GM12878 (cell line): ENCODE measurements around the gene GALNT15. TPM values are rescaled to one million over a fixed set of nuclear protein-coding genes. Genes with fewer than 3 reads are reported as not detected.

Experiments
- ATAC-seq: fragments of 200-7000 bp; cut with Tn5 transposase; 3 replicates; pipeline ENCODE4 v1.9.1; 2020; ENCODE audit warnings: mild to moderate bottlenecking, moderate library complexity
- BruUV-seq: library from RNA; stranded (reverse); fragments of 400-500 nt; replicated peaks from 2 replicates; lab custom pipeline; 2021; lab: Mats Ljungman, UMichigan
- CTCF ChIA-PET: fragments of 300-600 bp; sonication (Branson Sonifier 250); formaldehyde crosslinking; extraction: SDS; loops from one replicate; lab custom pipeline; 2021; ENCODE audit warnings: inconsistent platforms; lab: Yijun Ruan, JAX
- POLR2A ChIA-PET: fragments of 350-600 bp; formaldehyde crosslinking; extraction: SDS; loops from one replicate; lab custom pipeline; 2021; ENCODE audit warnings: inconsistent platforms; lab: Charles Lee
- RAD21 ChIA-PET: fragments of 300-600 bp; sonication (Branson Sonifier 250); formaldehyde crosslinking; loops from one replicate; lab custom pipeline; 2023; ENCODE audit warnings: antibody characterized with exemption; ENCODE audit not compliant: unreplicated experiment; lab: Charles Lee
- SMC1A ChIA-PET: fragments of 300-600 bp; sonication (Branson Sonifier 250); formaldehyde crosslinking; loops from one replicate; lab custom pipeline; 2023; ENCODE audit not compliant: unreplicated experiment, uncharacterized antibody; lab: Charles Lee
- DNase-seq: peaks from one replicate; pipeline ENCODE4 v3.0.0-alpha.2; 2011; ENCODE audit warnings: low read depth, low spot score
- FAIRE-seq: peaks from 3 replicates; lab custom pipeline; 2011; peaks lifted over from hg19 to GRCh38; lab: Jason Lieb, UNC
- H2AFZ ChIP-seq: 2 replicates; pipeline ENCODE4 v1.6.0; 2011; ENCODE audit warnings: low read depth, low read length, control low read depth; ENCODE audit not compliant: control insufficient read depth
- H3K27ac ChIP-seq: 2 replicates; pipeline ENCODE4 v1.5.1; 2011; ENCODE audit warnings: control low read depth; ENCODE audit not compliant: control insufficient read depth, insufficient read depth
- H3K27me3 ChIP-seq, 2 experiments: replicated peaks in 1 of 2; 2 replicates each; pipeline versions ENCODE4 v1.6.0 to v1.6.1; 2011; ENCODE audit warnings: low read length in 1 of 2; ENCODE audit not compliant: control insufficient read depth in 2 of 2, insufficient read depth in 2 of 2
- H3K36me3 ChIP-seq, 2 experiments: 2 replicates each; pipeline ENCODE4 v1.5.1; 2011; ENCODE audit warnings: low read length in 1 of 2; ENCODE audit not compliant: control insufficient read depth in 2 of 2, insufficient read depth in 2 of 2
- H3K4me1 ChIP-seq: 2 replicates; pipeline ENCODE4 v1.6.1; 2011; ENCODE audit warnings: mild to moderate bottlenecking, low read length, moderate library complexity, mixed read lengths; ENCODE audit not compliant: control insufficient read depth, insufficient read depth
- H3K4me2 ChIP-seq: 2 replicates; pipeline ENCODE4 v1.6.0; 2011; ENCODE audit warnings: control low read depth; ENCODE audit not compliant: control insufficient read depth, insufficient read depth
- H3K4me3 ChIP-seq: fragments of 200-600 bp; sonication (generic); 2 replicates; pipeline ENCODE4 v1.5.1; 2016
- H3K79me2 ChIP-seq: 2 replicates; pipeline ENCODE4 v1.6.0; 2011; ENCODE audit warnings: low read length; ENCODE audit not compliant: control insufficient read depth, insufficient read depth
- H3K9ac ChIP-seq: 2 replicates; pipeline ENCODE4 v1.8.0; 2011; ENCODE audit warnings: low read length, control low read depth, mixed read lengths; ENCODE audit not compliant: control insufficient read depth, insufficient read depth
- H3K9me3 ChIP-seq: replicated peaks from 3 replicates; pipeline ENCODE4 v1.5.1; 2011; ENCODE audit warnings: mild to moderate bottlenecking, low read length; ENCODE audit not compliant: control insufficient read depth, insufficient read depth
- H4K20me1 ChIP-seq: 2 replicates; pipeline ENCODE4 v1.6.0; 2011; ENCODE audit not compliant: control insufficient read depth, insufficient read depth
- GATAD2B ChIP-seq: fragments of 450-650 bp; conservative IDR thresholded peaks from 2 replicates; pipeline ENCODE4 v1.6.1; 2017; ENCODE audit warnings: low read depth, mild to moderate bottlenecking, moderate library complexity
- MEF2B ChIP-seq: fragments of 450-650 bp; IDR thresholded peaks from 2 replicates; pipeline ENCODE4 v1.6.1; 2018; ENCODE audit warnings: mild to moderate bottlenecking, moderate library complexity; ENCODE audit not compliant: partially characterized antibody, poor library complexity, severe bottlenecking
- MTA3 ChIP-seq: IDR thresholded peaks from 2 replicates; pipeline ENCODE4 v1.6.1; 2012; ENCODE audit warnings: low read length, inconsistent platforms, borderline replicate concordance
- SMAD1 ChIP-seq: fragments of 450-650 bp; IDR thresholded peaks from 2 replicates; pipeline ENCODE4 v1.6.1; 2018; ENCODE audit warnings: mild to moderate bottlenecking, low read depth; ENCODE audit not compliant: partially characterized antibody
- SREBF1 ChIP-seq: IDR thresholded peaks from 2 replicates; pipeline ENCODE4 v1.6.1; 2012; ENCODE audit warnings: mild to moderate bottlenecking, low read length
- ZNF274 ChIP-seq: IDR thresholded peaks from one replicate; pipeline ENCODE4 v1.8.0; 2011; ENCODE audit not compliant: insufficient read length, insufficient read depth
- WGBS: methylation state at CpG from one replicate; pipeline ENCODE4 v1.1.6; 2016; ENCODE audit warnings: low lambda C conversion rate; ENCODE audit not compliant: insufficient replicate concordance, insufficient coverage; ENCODE audit errors: missing lambda C conversion rate; 5-methylcytosine and 5-hydroxymethylcytosine counted together
- in situ Hi-C: fragments of 300-500 bp; cut with MboI; formaldehyde crosslinking; loops from 9 replicates; pipeline ENCODE4 v1.14.3; 2018; ENCODE audit warnings: mixed read lengths
- intact Hi-C: fragments of 100-400 bp; cut with micrococcal nuclease; formaldehyde crosslinking; loops from one replicate; pipeline ENCODE4 v1.14.2; 2022; ENCODE audit not compliant: unreplicated experiment
- polyA plus RNA-seq, 11 experiments: library from polyadenylated mRNA; depleted of rRNA in 4 of 11; unstranded in 6 of 11; stranded (reverse) in 5 of 11; fragments of >200 nt; fragmentation: Nextera tagmentation in 4 of 11; fragmentation: Illumina TruSeq in 1 of 11; extraction: Ambion mirVana in 4 of 11; extraction: Trizol in 1 of 11; gene quantifications; 1 replicate in 1 of 11; 2 replicates in 10 of 11; pipeline versions ENCODE4 v1.2.1 to v1.2.3, GENCODE V29; 2011 to 2016; ENCODE audit warnings: inconsistent platforms in 2 of 11, missing spikeins in 2 of 11, low read depth in 1 of 11
- total RNA-seq, 4 experiments: library from RNA; depleted of rRNA in 3 of 4; stranded (reverse); fragments of >200 nt in 3 of 4; fragmentation: Illumina TruSeq in 1 of 4; extraction: Trizol in 1 of 4; gene quantifications; 2 replicates each; pipeline versions ENCODE4 v1.2.1 to v1.2.3, GENCODE V29; 2013 to 2021
- TF ChIP-seq, protein P1 (sequence below): IDR thresholded peaks from 2 replicates; pipeline ENCODE4 v1.6.1; 2012; ENCODE audit warnings: mild to moderate bottlenecking, low read depth, low read length
- TF ChIP-seq, protein P2 (sequence below): fragments of 450-650 bp; IDR thresholded peaks from 2 replicates; pipeline ENCODE4 v1.6.1; 2017; ENCODE audit warnings: antibody characterized with exemption, mild to moderate bottlenecking, moderate library complexity
- TF ChIP-seq, protein P3 (sequence below): fragments of 450-650 bp; formaldehyde crosslinking; IDR thresholded peaks from 2 replicates; pipeline ENCODE4 v1.4.0; 2020; ENCODE audit warnings: mild to moderate bottlenecking, moderate library complexity

Gene GALNT15
- total and polyA plus RNA-seq, 10 of the 15 experiments (the other 5 are each of a cell fraction or from before 2014, with no cell fraction given) = 0.03 to 0.05 TPM; not detected in 8

DNA sequence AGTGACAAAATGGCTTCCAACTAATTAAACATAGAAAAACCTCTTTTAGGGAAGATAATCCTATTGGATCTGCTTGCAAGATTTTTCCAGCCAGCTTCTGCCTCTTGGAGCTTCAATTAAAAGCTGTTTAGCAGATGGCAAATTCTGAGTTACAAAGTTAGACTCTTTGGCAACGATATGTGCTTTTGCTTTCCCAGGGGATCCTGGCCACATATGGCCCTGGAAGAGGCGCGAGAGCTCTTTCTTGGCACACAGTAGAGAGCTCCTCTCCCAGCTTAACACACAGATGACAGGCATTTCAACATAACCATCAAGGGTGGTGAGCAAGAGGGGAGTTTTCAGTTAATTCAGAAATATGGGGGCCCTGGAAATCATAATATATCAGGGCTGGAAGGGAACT lies 41.6 kb upstream of the GALNT15 start:
- intact Hi-C loops = no loop called here
- no peak overlapping the region for H3K9ac ChIP-seq
- TF ChIP-seq MTA3 (no peak), MEF2B (no peak), GATAD2B (no peak), SREBF1 (no peak), ZNF274 (no peak), SMAD1 (no peak)
- TF ChIP-seq, protein P1, sequence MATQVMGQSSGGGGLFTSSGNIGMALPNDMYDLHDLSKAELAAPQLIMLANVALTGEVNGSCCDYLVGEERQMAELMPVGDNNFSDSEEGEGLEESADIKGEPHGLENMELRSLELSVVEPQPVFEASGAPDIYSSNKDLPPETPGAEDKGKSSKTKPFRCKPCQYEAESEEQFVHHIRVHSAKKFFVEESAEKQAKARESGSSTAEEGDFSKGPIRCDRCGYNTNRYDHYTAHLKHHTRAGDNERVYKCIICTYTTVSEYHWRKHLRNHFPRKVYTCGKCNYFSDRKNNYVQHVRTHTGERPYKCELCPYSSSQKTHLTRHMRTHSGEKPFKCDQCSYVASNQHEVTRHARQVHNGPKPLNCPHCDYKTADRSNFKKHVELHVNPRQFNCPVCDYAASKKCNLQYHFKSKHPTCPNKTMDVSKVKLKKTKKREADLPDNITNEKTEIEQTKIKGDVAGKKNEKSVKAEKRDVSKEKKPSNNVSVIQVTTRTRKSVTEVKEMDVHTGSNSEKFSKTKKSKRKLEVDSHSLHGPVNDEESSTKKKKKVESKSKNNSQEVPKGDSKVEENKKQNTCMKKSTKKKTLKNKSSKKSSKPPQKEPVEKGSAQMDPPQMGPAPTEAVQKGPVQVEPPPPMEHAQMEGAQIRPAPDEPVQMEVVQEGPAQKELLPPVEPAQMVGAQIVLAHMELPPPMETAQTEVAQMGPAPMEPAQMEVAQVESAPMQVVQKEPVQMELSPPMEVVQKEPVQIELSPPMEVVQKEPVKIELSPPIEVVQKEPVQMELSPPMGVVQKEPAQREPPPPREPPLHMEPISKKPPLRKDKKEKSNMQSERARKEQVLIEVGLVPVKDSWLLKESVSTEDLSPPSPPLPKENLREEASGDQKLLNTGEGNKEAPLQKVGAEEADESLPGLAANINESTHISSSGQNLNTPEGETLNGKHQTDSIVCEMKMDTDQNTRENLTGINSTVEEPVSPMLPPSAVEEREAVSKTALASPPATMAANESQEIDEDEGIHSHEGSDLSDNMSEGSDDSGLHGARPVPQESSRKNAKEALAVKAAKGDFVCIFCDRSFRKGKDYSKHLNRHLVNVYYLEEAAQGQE = no peak
- TF ChIP-seq, protein P2, sequence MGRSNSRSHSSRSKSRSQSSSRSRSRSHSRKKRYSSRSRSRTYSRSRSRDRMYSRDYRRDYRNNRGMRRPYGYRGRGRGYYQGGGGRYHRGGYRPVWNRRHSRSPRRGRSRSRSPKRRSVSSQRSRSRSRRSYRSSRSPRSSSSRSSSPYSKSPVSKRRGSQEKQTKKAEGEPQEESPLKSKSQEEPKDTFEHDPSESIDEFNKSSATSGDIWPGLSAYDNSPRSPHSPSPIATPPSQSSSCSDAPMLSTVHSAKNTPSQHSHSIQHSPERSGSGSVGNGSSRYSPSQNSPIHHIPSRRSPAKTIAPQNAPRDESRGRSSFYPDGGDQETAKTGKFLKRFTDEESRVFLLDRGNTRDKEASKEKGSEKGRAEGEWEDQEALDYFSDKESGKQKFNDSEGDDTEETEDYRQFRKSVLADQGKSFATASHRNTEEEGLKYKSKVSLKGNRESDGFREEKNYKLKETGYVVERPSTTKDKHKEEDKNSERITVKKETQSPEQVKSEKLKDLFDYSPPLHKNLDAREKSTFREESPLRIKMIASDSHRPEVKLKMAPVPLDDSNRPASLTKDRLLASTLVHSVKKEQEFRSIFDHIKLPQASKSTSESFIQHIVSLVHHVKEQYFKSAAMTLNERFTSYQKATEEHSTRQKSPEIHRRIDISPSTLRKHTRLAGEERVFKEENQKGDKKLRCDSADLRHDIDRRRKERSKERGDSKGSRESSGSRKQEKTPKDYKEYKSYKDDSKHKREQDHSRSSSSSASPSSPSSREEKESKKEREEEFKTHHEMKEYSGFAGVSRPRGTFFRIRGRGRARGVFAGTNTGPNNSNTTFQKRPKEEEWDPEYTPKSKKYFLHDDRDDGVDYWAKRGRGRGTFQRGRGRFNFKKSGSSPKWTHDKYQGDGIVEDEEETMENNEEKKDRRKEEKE = no peak
- TF ChIP-seq, protein P3, sequence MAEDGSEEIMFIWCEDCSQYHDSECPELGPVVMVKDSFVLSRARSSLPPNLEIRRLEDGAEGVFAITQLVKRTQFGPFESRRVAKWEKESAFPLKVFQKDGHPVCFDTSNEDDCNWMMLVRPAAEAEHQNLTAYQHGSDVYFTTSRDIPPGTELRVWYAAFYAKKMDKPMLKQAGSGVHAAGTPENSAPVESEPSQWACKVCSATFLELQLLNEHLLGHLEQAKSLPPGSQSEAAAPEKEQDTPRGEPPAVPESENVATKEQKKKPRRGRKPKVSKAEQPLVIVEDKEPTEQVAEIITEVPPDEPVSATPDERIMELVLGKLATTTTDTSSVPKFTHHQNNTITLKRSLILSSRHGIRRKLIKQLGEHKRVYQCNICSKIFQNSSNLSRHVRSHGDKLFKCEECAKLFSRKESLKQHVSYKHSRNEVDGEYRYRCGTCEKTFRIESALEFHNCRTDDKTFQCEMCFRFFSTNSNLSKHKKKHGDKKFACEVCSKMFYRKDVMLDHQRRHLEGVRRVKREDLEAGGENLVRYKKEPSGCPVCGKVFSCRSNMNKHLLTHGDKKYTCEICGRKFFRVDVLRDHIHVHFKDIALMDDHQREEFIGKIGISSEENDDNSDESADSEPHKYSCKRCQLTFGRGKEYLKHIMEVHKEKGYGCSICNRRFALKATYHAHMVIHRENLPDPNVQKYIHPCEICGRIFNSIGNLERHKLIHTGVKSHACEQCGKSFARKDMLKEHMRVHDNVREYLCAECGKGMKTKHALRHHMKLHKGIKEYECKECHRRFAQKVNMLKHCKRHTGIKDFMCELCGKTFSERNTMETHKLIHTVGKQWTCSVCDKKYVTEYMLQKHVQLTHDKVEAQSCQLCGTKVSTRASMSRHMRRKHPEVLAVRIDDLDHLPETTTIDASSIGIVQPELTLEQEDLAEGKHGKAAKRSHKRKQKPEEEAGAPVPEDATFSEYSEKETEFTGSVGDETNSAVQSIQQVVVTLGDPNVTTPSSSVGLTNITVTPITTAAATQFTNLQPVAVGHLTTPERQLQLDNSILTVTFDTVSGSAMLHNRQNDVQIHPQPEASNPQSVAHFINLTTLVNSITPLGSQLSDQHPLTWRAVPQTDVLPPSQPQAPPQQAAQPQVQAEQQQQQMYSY (CRISPR knock-in tag) = no peak
- BruUV-seq = no TSS peak
- no peaks in the 10 kb centered on the region; a peak in 1 of 4 replicates for H3K27me3 ChIP-seq
- FAIRE-seq (no peak), ATAC-seq (no peak), DNase-seq (no peak)
- POLR2A ChIA-PET = no interaction called here
- H3K79me2 ChIP-seq = no peaks in the 10 kb centered on the region
- no peaks in the 10 kb centered on the region for H3K4me1 ChIP-seq
- no peak overlapping the region for H3K27ac ChIP-seq
- in situ Hi-C loops = no loop called here
- CTCF ChIA-PET = interaction anchor here (1.6 kb wide), 1 partner anchor 15 kb away, joined by 4 read pairs; no protein-coding TSS in a partner anchor
- RAD21 ChIA-PET = no interaction called here
- H2AFZ ChIP-seq = no peak overlapping the region
- SMC1A ChIA-PET = interaction anchor here (1.2 to 3.5 kb wide), 2 partner anchors 14 to 21 kb away, joined by 3 to 13 read pairs; no protein-coding TSS in a partner anchor
- H3K36me3 ChIP-seq = no peaks in the 10 kb centered on the region
- WGBS = 72% methylated on average over 3 of the region's 3 CpGs
- H3K4me3 ChIP-seq = no peak overlapping the region
- H3K9me3 ChIP-seq = no peaks in the 10 kb centered on the region; the same call in 2 of the 3 replicates
- no peak overlapping the region for H3K4me2 ChIP-seq
- no peaks in the 10 kb centered on the region for H4K20me1 ChIP-seq
